Measurements from ENCODE around the gene SLC25A46.
A peak's percentile ranks its signal among the peaks of the same experiment; 100 is the strongest.
"Not testable (repeated sequence)": the region's sequence is repeated elsewhere in the genome, so short reads cannot be mapped to it uniquely, and the experiment has no call there.

The SLC25A46 gene

DNA sequence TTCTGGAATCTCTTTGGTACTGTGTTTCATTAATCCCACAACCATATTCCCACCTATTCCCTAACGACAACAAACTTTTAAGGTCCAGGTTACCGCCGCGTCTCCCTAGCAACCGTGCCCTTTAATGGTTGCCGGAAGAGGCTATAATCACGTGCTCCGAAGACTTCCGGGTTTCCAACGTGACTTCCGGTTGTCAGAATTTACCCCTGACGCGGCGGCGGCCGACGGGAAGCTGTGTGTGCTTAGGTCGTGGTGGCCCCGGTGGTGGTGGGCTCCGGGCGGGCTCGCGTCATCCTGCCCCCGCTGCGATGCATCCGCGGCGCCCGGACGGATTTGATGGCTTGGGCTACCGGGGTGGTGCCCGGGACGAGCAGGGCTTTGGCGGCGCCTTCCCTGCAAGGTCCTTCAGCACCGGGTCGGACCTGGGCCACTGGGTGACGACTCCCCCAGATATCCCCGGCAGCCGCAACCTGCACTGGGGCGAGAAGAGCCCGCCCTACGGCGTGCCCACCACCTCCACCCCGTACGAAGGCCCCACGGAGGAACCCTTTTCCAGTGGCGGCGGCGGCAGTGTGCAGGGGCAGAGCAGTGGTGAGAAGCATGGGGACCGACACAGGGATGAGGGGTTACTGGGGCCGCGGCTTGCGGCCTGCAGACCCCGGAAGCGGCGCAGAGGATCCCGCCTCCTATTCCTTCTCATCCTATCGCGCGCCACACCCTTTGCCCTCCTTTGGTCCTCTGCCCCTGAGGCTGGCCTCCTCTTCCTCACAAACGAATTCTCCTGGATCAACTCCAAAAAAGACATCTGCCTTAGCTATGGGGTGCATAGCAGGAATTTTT is at the start of gene SLC25A46:
TSS of gene SLC25A46 (plus strand) at position 196 of the 840 bp plus-strand sequence. CDS start at position 309, 113 bp downstream.
- peak; percentile 67 to 74 for DNase-seq (ENCODE audit: low read depth in 2 of 2)

DNA sequence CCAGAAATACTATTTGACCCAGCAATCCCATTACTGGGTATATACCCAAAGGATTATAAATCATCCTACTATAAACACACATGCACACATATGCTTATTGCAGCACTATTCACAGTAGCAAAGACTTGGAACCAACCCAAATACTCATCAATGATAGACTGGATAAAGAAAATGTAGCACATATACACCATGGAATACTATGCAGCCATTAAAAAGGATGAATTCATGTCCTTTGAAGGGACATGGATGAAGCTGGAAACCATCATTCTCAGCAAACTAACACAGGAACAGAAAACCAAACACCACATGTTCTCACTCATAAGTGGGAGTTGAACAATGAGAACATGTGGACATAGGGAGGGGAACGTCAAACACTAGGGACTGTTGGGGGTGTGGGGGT is 48.2 kb upstream of the SLC25A46 start:
- DNase-seq (ENCODE audit: low read depth in 2 of 2): not testable (repeated sequence)

DNA sequence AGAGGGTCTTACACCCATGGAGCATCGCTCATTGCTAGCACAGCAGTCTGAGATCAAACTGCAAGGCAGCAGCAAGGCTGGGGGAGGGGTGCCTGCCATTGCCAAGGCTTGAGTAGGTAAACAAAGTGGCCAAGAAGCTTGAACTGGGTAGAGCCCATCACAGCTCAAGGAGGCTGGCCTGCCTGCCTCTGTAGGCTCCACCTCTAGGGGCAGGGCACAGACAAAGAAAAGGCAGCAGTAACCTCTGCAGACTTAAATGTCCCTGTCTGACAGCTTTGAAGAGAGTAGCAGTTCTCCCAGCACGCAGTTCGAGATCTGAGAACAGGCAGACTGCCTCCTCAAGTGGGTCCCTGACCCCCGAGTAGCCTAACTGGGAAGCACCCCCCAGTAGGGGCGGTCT is 46.1 kb upstream of the SLC25A46 start:
- DNase-seq (ENCODE audit: low read depth in 2 of 2): not testable (repeated sequence)

DNA sequence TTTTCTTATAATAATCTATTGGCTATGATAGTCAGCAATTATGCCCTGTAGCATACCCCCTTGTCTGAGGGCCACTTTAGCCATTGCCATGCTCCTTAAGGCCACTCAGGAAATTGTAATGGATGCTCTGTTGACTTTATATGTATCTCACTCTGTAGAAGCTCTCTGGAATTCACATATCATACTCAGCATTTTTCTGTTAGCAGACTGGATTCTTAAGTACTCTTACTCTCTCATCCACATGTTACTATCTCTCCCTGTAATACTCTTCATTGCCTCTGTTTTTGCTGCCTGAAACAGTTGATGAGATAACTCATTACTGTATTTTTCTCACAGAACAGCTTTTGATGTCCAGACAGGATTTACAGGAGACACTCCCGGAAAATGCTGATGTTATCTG is 36.5 kb upstream of the SLC25A46 start:
- DNase-seq (ENCODE audit: low read depth in 2 of 2): no peak

DNA sequence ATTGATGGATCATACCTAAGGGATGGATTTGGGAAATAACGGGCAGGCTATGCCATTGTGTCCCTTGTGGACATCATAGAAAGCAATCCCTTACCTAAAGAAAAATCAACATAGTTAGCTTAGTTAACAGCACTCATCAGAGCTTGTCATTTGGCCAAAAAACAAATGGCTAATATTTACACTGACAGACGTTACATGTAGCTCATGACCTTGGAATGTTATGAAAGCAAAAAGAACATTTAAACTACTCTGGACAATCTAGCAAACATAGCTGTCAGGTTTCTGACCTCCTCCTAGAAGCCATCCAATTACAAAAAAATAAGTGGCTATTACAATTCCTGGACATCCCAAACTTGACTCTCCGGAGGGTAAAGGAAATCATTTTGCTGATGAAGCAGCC is 36.1 kb upstream of the SLC25A46 start:
- no peak for DNase-seq (ENCODE audit: low read depth in 2 of 2)

DNA sequence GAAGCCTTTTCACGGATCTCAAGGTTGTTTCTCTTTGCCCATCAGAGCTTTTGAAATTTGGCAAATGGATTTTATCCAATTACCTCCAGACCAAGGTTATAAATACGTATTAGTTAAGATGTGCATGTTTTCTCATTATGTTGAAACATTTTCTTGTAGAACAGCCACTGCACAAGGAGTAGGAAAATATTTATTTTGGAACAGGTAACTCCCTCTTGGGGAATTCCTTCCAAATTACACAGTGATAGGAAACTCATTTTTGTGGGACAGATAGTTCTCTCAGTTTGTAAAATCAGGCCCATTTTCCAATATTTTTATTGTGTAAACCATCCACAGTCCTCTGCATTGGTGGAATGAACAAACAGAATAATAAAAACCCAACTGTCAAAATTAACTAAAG is 35.3 kb upstream of the SLC25A46 start:
- no peak for DNase-seq (ENCODE audit: low read depth in 2 of 2)

DNA sequence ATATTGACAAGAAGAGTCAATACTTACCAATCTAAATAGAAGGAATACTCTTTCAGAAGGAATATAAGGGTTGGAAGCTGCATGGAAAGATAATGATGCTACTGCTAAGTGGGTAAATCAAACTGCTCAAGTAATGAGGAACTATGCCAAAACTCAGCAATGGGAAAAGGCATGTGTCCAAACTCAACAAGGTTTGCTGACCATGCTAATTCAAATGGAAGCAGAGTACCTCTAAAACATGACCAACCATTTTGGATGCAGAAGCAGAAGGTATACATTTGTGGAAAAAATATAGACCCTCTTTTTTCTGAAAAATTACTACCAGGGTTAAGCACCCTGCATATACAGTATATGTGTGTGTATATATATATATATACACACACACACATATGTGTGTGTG is 33.5 kb upstream of the SLC25A46 start:
- no peak for DNase-seq (ENCODE audit: low read depth in 2 of 2)

DNA sequence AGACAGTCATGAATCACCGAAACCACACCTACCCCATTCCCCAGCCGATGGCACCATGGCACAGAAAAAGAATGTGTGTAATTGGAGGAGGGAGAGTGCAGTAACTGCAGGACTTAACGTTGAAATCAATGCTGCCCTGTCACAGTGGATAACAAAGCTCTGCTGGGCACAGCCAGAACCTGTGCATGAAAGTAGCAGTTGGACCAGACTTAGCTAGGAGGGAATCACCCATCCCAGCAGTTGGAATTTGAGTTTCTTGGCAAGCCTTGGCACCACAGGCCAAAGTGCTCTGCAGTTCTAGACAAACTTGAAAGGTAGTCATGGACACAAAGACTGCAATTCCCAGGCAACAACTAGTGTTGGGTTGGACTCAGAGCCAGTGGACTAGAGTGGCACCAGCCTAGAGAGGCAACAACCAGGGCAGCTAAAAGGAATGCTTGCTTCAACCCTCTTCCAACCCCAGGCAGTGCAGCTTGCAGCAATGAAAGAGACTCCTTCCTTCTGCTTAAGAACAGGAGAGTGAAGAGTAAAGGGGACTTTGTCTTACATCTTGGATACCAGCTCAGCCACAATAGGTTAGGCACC is 31.5 kb upstream of the SLC25A46 start:
- DNase-seq (ENCODE audit: low read depth in 2 of 2): no peak

DNA sequence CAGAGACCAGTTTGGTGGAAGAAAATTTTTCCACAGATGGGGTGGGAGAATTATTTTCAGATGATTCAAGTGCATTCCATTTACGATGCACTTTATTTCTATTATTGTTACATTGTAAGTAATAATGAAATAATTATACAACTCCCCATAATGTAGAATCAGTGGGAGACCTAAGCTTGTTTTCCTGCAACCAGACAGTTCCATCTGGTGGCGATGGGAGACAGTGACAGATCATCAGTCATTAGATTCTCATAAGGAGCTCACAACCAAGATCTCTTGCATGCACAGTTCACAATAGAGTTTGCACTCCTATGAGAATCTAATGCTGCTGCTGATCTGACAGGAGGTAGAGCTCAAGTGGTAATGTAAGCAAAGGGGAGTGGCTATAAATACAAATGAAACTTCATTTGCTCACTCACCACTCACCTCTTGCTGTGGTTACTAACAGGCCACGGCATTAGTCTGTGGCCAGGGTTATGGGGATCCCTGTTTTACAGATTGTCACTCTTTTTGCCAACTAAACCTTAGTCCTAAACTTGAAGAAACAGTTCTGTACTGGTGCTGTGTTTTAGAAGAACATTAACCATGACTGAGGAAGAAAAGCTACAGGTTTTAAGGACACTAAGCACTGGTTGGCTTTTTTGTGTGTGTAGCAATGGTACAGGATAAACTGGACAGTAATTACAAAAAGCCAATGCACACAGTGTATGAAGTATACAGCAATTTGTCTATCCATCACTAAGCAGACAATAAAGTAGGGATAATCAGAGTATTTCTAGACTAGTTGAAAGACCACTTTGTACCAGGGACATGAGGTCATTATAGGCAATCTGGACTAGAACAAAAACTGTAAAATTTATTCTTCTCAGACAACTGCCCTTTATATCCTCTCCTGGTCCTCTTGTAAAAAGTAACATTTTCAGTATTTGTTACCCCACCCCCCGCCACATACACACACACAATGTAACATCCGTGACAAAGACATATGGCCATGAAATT is 22.3 kb upstream of the SLC25A46 start:
- no peak for DNase-seq (ENCODE audit: low read depth in 2 of 2)

DNA sequence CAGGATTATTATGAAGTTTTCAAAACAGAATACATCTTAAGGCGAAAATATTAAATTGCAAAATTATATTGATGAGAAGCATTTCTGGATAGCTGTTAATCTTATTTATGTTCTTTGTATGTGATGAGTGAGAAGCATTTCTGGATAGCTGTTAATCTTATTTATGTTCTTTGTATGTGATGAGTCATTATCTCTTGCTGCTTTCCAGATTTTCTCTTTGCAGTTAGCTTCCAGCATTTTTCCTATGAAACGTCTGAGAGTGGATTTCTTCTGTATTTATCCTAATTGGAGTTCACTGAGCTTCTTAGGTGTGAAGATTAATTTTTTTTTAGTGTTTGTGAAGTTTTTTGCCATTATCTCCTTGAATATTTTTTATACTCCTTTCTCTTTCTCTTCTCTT is 20.5 kb upstream of the SLC25A46 start:
- DNase-seq (ENCODE audit: low read depth in 2 of 2): no peak

DNA sequence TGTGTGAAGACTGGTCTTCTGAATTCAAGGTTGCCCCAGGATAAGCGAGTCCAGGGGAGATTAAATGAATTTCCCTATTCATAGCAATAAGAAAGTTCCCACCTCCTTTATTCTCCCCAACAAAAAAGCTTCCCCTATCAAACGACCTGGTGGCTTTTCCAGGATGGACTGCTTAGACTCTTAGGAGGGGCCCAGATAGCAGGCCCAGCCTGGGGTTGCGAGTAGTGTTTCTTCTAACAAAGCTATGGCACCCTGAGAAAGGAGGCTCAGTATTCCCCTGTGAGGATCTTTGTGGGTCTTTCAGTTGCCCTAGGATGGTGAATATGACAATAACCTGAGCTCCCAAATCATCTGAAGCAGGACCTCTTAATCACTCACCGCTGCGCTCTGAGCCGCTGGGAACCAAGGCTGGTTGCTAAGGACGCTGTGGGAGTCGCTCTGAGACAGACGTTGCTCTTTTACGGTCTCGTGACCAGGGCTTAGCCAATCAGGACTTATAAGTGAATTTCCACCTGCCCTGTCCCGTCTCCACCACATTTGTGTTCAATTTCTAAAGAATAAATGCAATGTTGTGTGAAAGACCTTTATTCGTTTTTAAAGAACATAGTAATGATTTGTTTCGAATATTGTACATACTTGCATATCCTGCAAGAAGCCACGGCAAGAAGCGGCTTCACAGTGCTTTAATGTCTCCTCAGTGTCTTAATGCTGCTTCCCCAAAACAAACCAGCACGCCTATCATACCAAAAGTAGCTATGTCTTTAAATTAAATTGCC is 12.4 kb upstream of the SLC25A46 start, which contains the start of gene TMEM232:
TSS of gene TMEM232 (minus strand) at position 423 of the 776 bp plus-strand sequence. CDS start 59,319 bp downstream, outside the sequence.
- DNase-seq (ENCODE audit: low read depth in 2 of 2): peak; percentile 44 to 55

DNA sequence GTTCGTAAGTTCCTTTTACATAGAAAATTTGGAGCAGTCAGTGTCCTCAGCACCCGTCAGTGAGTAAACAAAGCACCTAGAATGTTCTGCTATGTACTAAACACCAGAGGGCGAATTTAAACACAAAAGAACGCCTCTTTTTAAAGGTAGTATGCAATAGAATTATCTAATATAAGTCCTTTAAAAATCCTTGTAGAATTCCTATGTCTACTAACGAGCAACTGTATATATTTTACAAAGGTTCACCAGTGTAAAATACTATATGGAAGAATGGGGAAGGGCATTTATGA is 11.8 kb upstream of the SLC25A46 start:
- DNase-seq (ENCODE audit: low read depth in 2 of 2): no peak

DNA sequence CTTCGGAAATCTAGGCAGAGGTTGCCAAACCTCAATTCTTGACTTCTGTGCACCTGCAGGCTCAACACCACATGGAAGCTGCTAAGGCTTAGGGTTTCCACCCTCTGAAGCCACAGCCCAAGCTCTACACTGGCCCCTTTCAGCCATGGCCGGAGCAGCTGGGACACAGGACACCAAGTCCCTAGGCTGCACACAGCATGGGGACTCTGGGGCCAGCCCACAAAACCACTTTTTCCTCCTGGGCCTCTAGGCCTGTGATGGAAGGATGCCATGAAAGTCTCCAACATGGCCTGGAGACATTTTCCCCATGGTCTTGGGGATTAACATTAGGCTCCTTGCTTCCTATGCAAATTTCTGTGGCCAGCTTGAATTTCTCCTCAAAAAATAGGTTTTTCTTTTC is 7.3 kb upstream of the SLC25A46 start:
- not testable (repeated sequence) for DNase-seq (ENCODE audit: low read depth in 2 of 2)

DNA sequence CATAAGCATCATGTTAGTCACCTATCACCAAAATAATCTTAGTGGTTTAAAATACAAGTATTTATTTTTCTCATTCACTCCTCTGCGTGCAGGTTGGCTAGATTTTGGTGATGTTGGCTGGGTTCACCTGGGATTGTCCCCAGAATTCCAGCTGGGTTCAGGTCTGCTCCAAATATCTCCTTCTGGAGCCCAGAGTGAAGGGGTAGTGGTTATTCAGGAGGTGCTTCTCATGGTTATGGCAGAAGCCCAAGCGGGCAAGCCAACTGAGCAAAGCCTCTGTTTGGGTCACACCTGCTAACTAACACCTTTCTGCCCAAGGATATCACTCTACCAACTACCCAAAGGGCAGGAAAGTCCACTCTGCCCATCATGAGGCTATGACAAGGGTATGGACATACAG is 4.7 kb upstream of the SLC25A46 start:
- DNase-seq (ENCODE audit: low read depth in 2 of 2): no peak

DNA sequence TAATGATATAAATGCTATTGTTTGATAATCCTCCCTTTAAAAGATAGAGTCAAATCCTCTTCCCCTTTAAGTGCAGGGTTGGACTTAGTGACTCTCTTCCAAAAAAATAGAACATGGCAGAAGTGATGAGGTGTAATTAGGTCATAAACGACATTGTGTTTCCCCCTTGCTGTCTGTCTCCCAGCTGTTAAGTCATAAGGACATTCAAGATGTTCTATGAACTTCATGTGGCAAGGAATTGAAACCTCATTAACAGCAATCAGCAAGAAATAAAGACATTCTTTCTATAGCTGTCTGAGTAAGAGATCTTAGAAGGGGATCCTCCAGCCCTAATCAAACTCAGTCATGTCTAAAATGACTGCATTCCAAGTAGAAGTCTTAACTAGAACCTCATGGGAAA is 3.3 kb upstream of the SLC25A46 start:
- no peak for DNase-seq (ENCODE audit: low read depth in 2 of 2)

DNA sequence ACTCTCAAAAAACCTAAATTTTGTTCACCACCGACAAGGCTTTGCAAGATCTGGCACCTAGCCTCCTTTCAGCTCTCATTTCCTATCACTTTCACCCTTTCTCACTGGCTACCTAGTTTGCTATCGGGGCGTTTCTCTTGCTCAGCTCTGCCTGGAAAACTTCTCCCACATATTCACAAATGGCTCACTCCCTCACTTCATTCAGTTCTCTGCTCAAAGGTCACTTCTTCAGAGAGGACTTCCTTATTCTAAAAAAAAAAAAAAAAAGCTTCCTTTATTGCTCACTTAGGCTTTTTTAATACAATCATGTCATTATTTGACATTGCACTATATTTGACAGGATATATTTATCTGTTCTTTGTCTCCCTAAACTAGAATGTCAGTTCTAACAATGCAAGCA is 2.1 kb upstream of the SLC25A46 start:
- DNase-seq (ENCODE audit: low read depth in 2 of 2): no peak

DNA sequence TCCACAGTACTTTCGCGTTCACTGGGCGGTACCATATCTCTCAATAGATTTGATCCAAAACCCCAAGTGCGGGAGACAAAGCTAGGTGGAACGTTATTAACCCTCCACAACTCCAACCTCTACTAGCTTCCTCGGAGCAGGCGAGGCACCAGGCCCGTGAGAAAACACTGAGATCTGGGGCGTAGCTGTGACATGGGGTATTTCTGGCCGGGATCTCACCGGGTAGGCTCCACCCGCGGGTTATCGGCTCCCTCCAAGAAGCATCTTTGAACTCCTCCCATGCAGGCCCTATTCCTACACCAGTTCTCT is 350 bp upstream of the SLC25A46 start:
- DNase-seq (ENCODE audit: low read depth in 2 of 2): no peak

DNA sequence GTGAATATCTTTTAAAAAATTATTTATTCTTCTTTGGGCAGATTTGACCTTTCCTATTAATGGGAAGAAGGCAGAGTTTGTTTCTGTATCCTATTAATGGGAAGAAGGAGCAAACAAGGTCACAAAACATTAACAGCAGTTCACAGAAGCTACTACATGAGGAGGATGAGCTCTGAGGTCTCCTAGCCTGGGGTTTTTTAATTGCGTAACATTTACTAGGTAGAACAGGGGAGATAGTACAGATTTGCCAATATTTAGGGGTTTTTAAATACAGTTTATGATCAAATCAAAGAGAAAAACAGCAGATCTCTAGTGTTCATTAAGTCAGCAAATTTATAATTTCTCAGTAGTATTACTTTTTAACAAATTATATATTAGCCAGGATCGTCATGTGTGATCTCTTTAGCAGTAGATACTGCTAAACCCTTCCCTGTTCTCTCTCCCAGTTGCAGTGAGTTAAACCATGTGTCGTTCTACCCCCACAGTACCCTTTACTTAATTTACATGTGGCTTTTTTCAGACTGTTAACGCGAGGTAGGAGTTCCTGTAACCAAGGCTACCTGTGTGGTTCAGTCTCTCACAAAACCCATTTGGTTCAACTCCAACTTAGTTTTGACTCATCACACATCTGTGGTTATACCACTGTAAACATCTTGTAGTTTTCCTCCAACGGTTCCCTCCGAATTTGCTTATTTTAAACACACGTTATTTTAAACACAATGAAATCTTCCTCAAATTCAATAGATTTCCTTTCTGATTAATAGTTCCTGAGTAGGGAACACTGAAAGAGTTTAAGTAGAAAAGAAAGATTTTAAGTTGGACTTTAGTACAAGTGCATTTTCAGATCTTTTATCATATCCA is 13.3 kb downstream of the SLC25A46 start:
- DNase-seq (ENCODE audit: low read depth in 2 of 2): no peak

DNA sequence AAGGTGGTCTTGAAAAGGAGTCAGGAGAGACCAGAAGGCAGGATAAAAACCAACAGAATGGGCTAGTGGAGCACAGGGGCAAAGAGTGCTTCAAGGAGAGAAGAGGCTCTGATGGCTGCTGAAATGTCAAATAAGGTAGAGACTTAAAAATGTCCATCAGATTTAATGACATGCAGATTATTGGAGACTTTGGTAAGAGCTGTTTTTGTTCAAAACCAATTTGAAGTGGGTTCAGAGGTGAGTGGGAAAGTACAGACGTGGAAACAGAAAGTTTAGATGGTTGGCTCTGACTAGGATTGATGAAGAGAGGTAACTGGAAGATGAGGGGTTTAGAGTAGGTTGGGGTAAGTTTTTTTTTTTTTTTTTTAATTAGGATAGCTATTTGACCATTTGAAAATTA is 14.1 kb downstream of the SLC25A46 start:
- no peak for DNase-seq (ENCODE audit: low read depth in 2 of 2)

DNA sequence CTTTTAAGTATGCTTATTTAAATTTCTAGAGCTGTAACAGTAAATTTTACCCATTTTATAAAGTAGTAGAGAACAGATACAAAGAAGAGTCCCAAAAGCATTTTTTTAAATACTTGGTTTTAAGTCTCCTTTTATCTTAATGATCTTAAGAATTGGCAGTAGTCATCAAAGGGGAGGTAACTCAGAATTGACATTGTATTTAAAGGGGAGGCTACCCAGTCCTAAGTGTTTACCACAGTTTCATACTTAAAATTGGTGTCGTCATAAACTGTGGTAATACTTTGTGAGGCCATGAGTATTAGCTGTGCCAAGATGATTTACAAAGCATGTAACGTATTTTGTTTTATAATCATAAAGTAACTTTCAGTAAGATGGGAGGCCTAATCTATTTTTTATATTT is 14.8 kb downstream of the SLC25A46 start:
- no peak for DNase-seq (ENCODE audit: low read depth in 2 of 2)

DNA sequence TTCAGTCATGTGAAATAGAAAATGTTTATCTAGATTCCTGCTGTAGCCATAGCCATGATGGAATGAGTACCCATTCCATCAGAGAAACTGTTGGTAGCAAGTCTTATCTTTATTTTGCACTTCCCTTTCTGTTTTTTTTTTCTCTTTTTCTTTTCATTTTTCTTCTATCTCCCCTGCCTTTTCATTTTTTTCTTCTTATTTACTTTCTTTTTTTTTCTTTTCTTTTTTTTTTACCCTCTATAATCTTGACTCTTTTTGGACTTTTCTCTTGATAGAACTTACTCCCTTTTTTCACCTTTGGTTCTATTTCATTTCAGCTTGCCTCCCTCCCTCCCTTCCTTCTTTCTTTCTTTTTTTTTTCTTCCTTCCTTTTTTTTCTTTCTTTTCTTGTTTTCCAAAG is 15.4 kb downstream of the SLC25A46 start:
- DNase-seq (ENCODE audit: low read depth in 2 of 2): no peak
